Measurements from ENCODE around the gene PNPLA7.
"Not testable (repeated sequence)": the region's sequence is repeated elsewhere in the genome, so short reads cannot be mapped to it uniquely, and the experiment has no call there.

DNA sequence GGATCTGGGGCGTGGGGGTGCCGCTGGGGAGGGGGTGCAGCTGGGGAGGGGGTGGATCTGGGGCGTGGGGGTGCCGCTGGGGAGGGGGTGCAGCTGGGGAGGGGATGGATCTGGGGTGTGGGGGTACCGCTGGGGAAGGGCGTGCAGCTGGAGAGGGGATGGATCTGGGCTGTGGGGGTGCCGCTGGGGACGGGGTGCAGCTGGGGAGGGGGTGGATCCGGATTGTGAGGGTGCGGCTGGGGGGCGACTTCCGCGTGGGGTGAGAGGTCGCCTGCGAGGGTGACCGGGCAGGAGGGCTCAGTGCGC, 709 bp upstream of the PNPLA7 start:
- not testable (repeated sequence) for TF ChIP-seq TAF1 (conservative IDR thresholded peaks at IDR 0.05); ATF3 (IDR thresholded peaks at IDR 0.05); RAD21 (IDR thresholded peaks at IDR 0.05); GABPA (IDR thresholded peaks at IDR 0.05 in 1 of 2, conservative IDR thresholded peaks at IDR 0.05 in 1 of 2); EGR1 (IDR thresholded peaks at IDR 0.05; ENCODE audit: low read depth in 2 of 2); HNF4A (conservative IDR thresholded peaks at IDR 0.05); JUND (IDR thresholded peaks at IDR 0.05); YY1 (IDR thresholded peaks at IDR 0.05); FOXA1 (IDR thresholded peaks at IDR 0.05); NR2F2 (IDR thresholded peaks at IDR 0.05)
- TF ChIP-seq, protein P1, sequence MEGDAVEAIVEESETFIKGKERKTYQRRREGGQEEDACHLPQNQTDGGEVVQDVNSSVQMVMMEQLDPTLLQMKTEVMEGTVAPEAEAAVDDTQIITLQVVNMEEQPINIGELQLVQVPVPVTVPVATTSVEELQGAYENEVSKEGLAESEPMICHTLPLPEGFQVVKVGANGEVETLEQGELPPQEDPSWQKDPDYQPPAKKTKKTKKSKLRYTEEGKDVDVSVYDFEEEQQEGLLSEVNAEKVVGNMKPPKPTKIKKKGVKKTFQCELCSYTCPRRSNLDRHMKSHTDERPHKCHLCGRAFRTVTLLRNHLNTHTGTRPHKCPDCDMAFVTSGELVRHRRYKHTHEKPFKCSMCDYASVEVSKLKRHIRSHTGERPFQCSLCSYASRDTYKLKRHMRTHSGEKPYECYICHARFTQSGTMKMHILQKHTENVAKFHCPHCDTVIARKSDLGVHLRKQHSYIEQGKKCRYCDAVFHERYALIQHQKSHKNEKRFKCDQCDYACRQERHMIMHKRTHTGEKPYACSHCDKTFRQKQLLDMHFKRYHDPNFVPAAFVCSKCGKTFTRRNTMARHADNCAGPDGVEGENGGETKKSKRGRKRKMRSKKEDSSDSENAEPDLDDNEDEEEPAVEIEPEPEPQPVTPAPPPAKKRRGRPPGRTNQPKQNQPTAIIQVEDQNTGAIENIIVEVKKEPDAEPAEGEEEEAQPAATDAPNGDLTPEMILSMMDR (IDR thresholded peaks at IDR 0.05; ENCODE audit: low read depth, low read length, missing input control): not testable (repeated sequence)
- TF ChIP-seq, protein P2, sequence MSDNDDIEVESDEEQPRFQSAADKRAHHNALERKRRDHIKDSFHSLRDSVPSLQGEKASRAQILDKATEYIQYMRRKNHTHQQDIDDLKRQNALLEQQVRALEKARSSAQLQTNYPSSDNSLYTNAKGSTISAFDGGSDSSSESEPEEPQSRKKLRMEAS (IDR thresholded peaks at IDR 0.05): not testable (repeated sequence)
- TF ChIP-seq, protein P3, sequence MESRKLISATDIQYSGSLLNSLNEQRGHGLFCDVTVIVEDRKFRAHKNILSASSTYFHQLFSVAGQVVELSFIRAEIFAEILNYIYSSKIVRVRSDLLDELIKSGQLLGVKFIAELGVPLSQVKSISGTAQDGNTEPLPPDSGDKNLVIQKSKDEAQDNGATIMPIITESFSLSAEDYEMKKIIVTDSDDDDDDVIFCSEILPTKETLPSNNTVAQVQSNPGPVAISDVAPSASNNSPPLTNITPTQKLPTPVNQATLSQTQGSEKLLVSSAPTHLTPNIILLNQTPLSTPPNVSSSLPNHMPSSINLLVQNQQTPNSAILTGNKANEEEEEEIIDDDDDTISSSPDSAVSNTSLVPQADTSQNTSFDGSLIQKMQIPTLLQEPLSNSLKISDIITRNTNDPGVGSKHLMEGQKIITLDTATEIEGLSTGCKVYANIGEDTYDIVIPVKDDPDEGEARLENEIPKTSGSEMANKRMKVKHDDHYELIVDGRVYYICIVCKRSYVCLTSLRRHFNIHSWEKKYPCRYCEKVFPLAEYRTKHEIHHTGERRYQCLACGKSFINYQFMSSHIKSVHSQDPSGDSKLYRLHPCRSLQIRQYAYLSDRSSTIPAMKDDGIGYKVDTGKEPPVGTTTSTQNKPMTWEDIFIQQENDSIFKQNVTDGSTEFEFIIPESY (IDR thresholded peaks at IDR 0.05): not testable (repeated sequence)
